GM21528 (cell line): ENCODE data around the gene HEPN1.
A peak's percentile ranks its signal among the peaks of the same experiment; 100 is the strongest.
"Not testable (repeated sequence)": the region's sequence is repeated elsewhere in the genome, so short reads cannot be mapped to it uniquely, and the experiment has no call there.

ENCODE experiments used
- ATAC-seq: cut with Tn5 transposase; IDR thresholded peaks from one replicate; pipeline ENCODE4 v1.9.1; 2021; ENCODE audit warnings: mild to moderate bottlenecking, moderate library complexity; ENCODE audit not compliant: unreplicated experiment, low FRiP score

The HEPN1 gene

GRCh38 chr11:124938206-124938765 is 19.2 kb downstream of the HEPN1 start:
- ATAC-seq: no peak

GRCh38 chr11:124938970-124939369 is 19.9 kb downstream of the HEPN1 start:
- no peak for ATAC-seq

GRCh38 chr11:124941703-124942102 is 22.7 kb downstream of the HEPN1 start:
- no peak for ATAC-seq

DNA sequence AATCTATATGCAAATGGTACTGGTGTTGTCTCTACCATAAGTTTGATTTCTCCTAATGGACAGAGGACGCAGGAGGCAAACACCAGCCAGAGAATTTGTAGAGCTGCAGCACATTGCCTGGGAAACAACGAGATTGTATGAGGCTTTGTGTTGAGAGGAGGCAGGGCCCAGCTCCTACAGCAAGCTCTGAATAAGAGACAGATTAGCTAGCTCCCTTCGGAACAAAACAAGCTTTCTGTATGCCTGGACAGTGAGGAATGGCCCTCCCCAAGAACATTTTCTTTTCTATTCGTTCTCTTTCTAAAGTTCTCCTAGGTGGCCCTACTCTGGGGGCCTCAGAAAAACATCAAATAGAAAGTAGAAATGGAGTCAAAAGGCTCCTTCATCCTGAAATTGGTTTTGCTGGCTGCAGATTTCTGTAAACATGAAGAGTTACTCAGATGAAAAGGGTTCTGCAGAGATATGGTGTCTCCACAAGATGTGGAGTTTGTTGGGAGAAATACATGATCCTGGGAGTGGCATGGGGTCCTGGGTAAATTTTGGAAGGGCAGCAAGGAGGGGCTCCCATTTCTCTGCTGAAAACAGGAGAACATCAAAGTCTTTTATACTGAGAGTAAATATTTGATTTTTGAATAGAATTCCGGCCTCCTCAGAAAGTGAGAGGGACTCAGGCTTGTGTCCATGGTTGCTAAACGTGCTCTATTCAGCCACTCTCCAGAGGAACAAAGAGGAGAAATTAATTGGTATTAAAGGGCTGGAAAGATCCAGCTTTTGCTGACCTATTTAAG is 23.6 kb downstream of the HEPN1 start:
- no peak for ATAC-seq

GRCh38 chr11:124943254-124943616 is 24.2 kb downstream of the HEPN1 start:
- ATAC-seq: no peak

GRCh38 chr11:124943741-124944140 is 24.7 kb downstream of the HEPN1 start:
- no peak for ATAC-seq

DNA sequence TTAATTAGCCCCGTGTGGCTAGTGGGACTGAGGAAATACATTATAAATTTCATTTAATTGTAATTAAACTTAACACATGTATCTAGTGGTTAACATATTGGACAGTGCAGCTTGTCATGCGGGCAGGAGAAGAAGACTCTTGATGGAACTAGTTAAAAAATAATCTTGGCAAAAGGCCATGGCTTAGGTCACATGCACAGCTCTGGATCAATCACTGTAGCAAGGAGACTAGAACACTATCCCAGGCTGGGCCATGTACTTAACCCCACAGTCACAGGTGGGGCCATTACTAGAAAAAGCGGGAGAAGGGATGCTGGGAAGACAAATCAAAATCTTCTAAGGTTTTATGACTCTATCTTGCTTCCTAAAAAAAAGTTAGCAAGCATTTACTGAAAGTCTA is 25.5 kb downstream of the HEPN1 start:
- no peak for ATAC-seq

DNA sequence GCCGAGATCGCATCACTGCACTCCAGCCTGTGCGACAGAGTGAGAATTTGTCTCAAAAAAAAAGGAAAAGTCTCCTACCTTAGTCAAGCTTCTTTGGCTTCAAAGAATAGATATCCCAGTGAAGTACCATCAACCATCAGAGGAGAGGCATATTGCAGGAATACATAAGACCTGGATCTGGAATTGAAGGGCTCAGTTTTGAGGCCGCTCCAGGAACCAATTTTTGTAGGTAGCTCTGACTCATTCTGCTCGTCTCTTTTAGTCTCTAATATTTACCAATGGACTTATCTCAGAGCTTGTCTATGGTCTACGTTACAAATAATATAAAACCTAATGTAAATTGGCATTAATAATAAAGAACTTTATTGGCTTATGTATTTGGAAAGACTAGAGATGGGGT is 26.8 kb downstream of the HEPN1 start:
- no peak for ATAC-seq

DNA sequence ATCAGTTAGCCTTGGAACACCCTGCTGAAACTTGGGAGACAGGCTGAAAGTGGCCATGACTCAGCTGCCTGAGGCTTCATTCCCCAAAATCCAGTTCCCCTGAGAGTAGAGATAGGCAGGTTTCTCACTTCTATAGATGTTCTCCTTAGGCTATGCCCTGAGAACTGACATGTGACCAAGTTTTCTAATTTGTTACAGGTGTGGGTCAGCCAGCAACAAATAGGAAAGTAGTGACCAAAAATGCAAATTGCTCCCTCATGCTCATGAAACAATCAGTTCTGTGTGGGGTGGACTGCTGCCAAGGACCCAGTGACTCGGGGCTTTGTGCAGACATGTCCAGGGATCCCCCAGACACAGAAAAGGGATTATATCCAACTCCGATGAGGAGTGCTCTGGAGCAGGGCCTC is 27.7 kb downstream of the HEPN1 start:
- ATAC-seq: no peak

GRCh38 chr11:124950601-124951330 is 31.7 kb downstream of the HEPN1 start:
- no peak for ATAC-seq

GRCh38 chr11:124951341-124951740 is 32.3 kb downstream of the HEPN1 start:
- ATAC-seq: no peak

- ATAC-seq: peak; percentile 99
These were observed 34.9 kb downstream of the HEPN1 start, which contains the start of gene CCDC15 for GRCh38 chr11:124953753-124954589. TSS of gene CCDC15 (plus strand) at chr11:124954202. CDS start at chr11:124954733, 531 bp downstream.

DNA sequence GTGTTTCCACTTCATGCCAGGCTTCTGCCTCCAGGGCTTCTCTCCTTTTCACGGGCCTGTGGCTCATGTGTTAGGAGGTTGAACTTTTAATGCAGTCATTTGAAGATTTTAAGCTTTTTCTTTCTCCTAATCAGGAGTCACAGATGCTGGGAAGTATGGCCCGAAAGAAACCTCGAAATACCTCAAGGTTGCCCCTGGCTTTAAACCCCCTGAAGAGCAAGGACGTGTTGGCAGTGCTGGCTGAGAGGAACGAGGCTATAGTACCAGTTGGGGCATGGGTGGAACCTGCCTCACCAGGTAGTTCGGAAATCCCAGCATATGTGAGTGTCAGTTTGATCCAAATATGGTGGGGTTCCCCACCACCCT is 35.5 kb downstream of the HEPN1 start:
- no peak for ATAC-seq

- no peak for ATAC-seq
These were observed 36.0 kb downstream of the HEPN1 start for GRCh38 chr11:124955035-124955434.

DNA sequence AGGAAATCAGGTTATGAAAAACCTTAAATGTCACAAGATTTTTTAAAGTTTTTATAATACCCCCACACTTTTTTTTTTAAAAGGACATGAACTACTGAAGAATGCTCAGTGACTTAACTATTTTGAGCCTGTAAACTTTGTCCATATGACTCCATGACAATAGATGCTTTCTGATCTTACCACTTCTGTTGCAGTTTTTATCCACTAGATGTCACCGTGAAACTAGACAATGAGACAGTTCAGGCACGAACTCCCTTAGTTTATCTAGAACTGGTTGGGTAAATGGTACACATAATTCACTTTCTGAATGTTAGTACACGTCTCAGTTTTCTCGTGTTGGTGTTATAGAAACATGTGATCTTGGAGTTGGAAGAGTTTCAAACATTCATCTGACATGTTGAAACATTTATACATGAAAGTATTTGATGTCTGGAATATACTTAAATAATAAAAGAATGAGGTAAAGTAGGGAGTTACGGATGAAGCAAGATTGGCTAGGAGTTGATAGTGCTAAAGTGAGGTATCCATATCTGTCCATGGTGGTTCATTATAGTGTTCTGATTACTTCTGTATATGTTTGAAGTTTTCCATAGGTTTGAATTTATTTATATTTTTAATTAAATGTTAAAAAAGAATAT is 43.0 kb downstream of the HEPN1 start:
- ATAC-seq: peak; percentile 85

DNA sequence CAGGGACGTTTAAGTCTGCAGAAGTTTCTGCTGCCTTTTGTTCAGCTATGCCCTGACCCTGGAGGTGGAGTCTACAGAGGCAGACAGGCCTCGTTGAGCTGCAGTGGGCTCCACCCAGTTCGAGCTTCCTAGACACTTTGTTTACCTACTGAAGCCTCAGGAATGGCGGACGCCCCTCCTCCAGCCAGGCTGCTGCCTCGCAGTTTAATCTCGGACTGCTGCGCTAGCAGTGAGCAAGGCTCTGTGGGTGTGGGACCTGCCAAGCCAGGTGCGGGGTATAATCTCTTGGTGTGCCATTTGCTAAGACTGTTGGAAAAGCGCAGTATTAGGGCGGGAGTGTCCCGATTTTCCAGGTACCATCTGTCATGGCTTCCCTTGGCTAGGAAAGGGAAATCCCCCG is 49.1 kb downstream of the HEPN1 start:
- ATAC-seq: not testable (repeated sequence)
